SU-DHL-6 (cell line): ENCODE data around the gene NHSL2.

Experiments
- CTCF ChIP-seq: fragments of 200-600 bp; sonication (generic); IDR thresholded peaks from one replicate; pipeline ENCODE4 v1.5.1; 2017; ENCODE audit warnings: antibody characterized with exemption, mild to moderate bottlenecking, low read length, moderate library complexity; ENCODE audit not compliant: insufficient read depth, poor library complexity, severe bottlenecking
- EZH2phosphoT487 ChIP-seq: fragments of 200-600 bp; sonication (generic), shearing (Covaris generic); conservative IDR thresholded peaks from 2 replicates; pipeline ENCODE4 v1.6.1; 2018; ENCODE audit warnings: mild to moderate bottlenecking, antibody characterized with exemption, low read length, moderate library complexity, mixed read lengths

- no peak for TF ChIP-seq CTCF
- no peak for TF ChIP-seq EZH2phosphoT487
Measured at GRCh38 chrX:72045552-72046277, 135.1 kb downstream of the NHSL2 start.
